MM.1S (cell line): Measurements from ENCODE around the gene CHCHD6.

Source experiments
- DNase-seq: peaks from one replicate; pipeline ENCODE4 v3.0.0-alpha.2; 2015
- H2AFZ ChIP-seq: fragments of 300-600 bp; sonication (generic); 2 replicates; pipeline ENCODE4 v1.6.0; 2016; ENCODE audit warnings: antibody characterized with exemption, low read length
- H3F3A ChIP-seq: fragments of 300-600 bp; sonication (generic); 2 replicates; pipeline ENCODE4 v1.6.1; 2016; ENCODE audit warnings: mild to moderate bottlenecking, antibody characterized with exemption, low read length, moderate library complexity, mixed read lengths; ENCODE audit not compliant: insufficient read depth
- H3K27ac ChIP-seq: fragments of 300-600 bp; sonication (generic); 2 replicates; pipeline ENCODE4 v1.5.1; 2016; ENCODE audit warnings: mild to moderate bottlenecking, low read length
- H3K27me3 ChIP-seq: fragments of 300-600 bp; sonication (generic); replicated peaks from 2 replicates; pipeline ENCODE4 v1.6.0; 2016; ENCODE audit warnings: low read length; ENCODE audit not compliant: insufficient read depth
- H3K36me3 ChIP-seq: fragments of 300-600 bp; sonication (generic); replicated peaks from 2 replicates; pipeline ENCODE4 v1.6.1; 2016; ENCODE audit warnings: mild to moderate bottlenecking, low read length, mixed read lengths; ENCODE audit not compliant: insufficient read depth
- H3K4me1 ChIP-seq: fragments of 300-600 bp; sonication (generic); 2 replicates; pipeline ENCODE4 v1.6.1; 2016; ENCODE audit warnings: low read length, mixed read lengths
- H3K4me2 ChIP-seq: fragments of 300-600 bp; sonication (generic); 2 replicates; pipeline ENCODE4 v1.6.0; 2016; ENCODE audit warnings: low read depth, low read length
- H3K4me3 ChIP-seq: fragments of 300-600 bp; sonication (generic); 2 replicates; pipeline ENCODE4 v1.5.1; 2016; ENCODE audit warnings: low read length, mixed read lengths
- H3K79me2 ChIP-seq: fragments of 300-600 bp; sonication (generic); 2 replicates; pipeline ENCODE4 v1.6.1; 2016; ENCODE audit warnings: mixed run types, low read length, mixed read lengths
- H3K9ac ChIP-seq: fragments of 300-600 bp; sonication (generic); 2 replicates; pipeline ENCODE4 v1.6.1; 2016; ENCODE audit warnings: low read length, mixed read lengths
- H3K9me2 ChIP-seq: fragments of 300-600 bp; sonication (generic); replicated peaks from 2 replicates; pipeline ENCODE4 v1.6.1; 2016; ENCODE audit warnings: mild to moderate bottlenecking, low read length, mixed read lengths; ENCODE audit not compliant: insufficient read depth
- H3K9me3 ChIP-seq: fragments of 300-600 bp; sonication (generic); replicated peaks from 2 replicates; pipeline ENCODE4 v1.6.1; 2016; ENCODE audit warnings: mild to moderate bottlenecking, low read length, mixed read lengths; ENCODE audit not compliant: insufficient read depth
- H4K20me1 ChIP-seq: fragments of 300-600 bp; sonication (generic); 2 replicates; pipeline ENCODE4 v1.6.1; 2016; ENCODE audit warnings: mild to moderate bottlenecking, low read length, moderate library complexity, mixed read lengths; ENCODE audit not compliant: insufficient read depth
- CTCF ChIP-seq: fragments of 300-600 bp; sonication (generic); IDR thresholded peaks from 2 replicates; pipeline ENCODE4 v1.5.1; 2016; ENCODE audit warnings: antibody characterized with exemption, low read length, mixed read lengths
- EZH2 ChIP-seq: fragments of 300-600 bp; sonication (generic); optimal IDR thresholded peaks from 2 replicates; pipeline ENCODE3; 2017; ENCODE audit warnings: low read depth, mild to moderate bottlenecking, antibody characterized with exemption, low read length, mixed read lengths
- EZH2phosphoT487 ChIP-seq: fragments of 300-600 bp; sonication (generic); IDR thresholded peaks from 2 replicates; pipeline ENCODE4 v1.6.1; 2018; ENCODE audit warnings: antibody characterized with exemption, low read length

CHCHD6 gene

GRCh38 chr3:126970101-126970500, 266.1 kb downstream of the CHCHD6 start:
- Histone ChIP-seq H3K9me2 (no peaks in the 10 kb centered on the region), H4K20me1 (no peaks in the 10 kb centered on the region), H3K9ac (no peak overlapping the region), H3K4me1 (no peaks in the 10 kb centered on the region), H2AFZ (no peak overlapping the region), H3K4me2 (no peak overlapping the region), H3K27me3 (no peaks in the 10 kb centered on the region), H3K79me2 (no peaks in the 10 kb centered on the region), H3K9me3 (no peaks in the 10 kb centered on the region), H3K36me3 (no peaks in the 10 kb centered on the region), H3K4me3 (no peak overlapping the region), H3K27ac (no peak overlapping the region), H3F3A (no peaks in the 10 kb centered on the region)
- DNase-seq, result no peak
- TF ChIP-seq EZH2phosphoT487, result no peak
- no peak for TF ChIP-seq CTCF
- no peak for TF ChIP-seq EZH2

- no peaks in the 10 kb centered on the region for H3K79me2 ChIP-seq
- DNase-seq, result no peak
- no peak overlapping the region for H3K4me2 ChIP-seq
- no peaks in the 10 kb centered on the region for H3K4me1 ChIP-seq
- no peak overlapping the region for H3K4me3 ChIP-seq
- H3K9me3 ChIP-seq, result no peaks in the 10 kb centered on the region
- no peak overlapping the region for H3K27ac ChIP-seq
- H3K36me3 ChIP-seq, result no peaks in the 10 kb centered on the region
- no peak for TF ChIP-seq EZH2phosphoT487
- TF ChIP-seq EZH2, result no peak
- no peak for TF ChIP-seq CTCF
- no peaks in the 10 kb centered on the region for H3K9me2 ChIP-seq
- no peaks in the 10 kb centered on the region for H4K20me1 ChIP-seq
- H2AFZ ChIP-seq, result no peak overlapping the region
- no peaks in the 10 kb centered on the region for H3K27me3 ChIP-seq
- no peak overlapping the region for H3K9ac ChIP-seq
- H3F3A ChIP-seq, result no peaks in the 10 kb centered on the region
These were observed 266.9 kb downstream of the CHCHD6 start for GRCh38 chr3:126970921-126971320.

GRCh38 chr3:126971891-126972351, 267.9 kb downstream of the CHCHD6 start:
- H3K4me2 ChIP-seq, result no peak overlapping the region
- TF ChIP-seq EZH2phosphoT487 (no peak), EZH2 (no peak), CTCF (no peak)
- H3K27ac ChIP-seq, result no peak overlapping the region
- no peak overlapping the region for H3K9ac ChIP-seq
- DNase-seq, result no peak
- H3K4me1 ChIP-seq, result no peaks in the 10 kb centered on the region
- H4K20me1 ChIP-seq, result no peaks in the 10 kb centered on the region
- no peaks in the 10 kb centered on the region for H3K27me3 ChIP-seq
- no peaks in the 10 kb centered on the region for H3K9me3 ChIP-seq
- H3K36me3 ChIP-seq, result no peaks in the 10 kb centered on the region
- no peaks in the 10 kb centered on the region for H3K9me2 ChIP-seq
- no peak overlapping the region for H3K4me3 ChIP-seq
- no peak overlapping the region for H2AFZ ChIP-seq
- H3K79me2 ChIP-seq, result no peaks in the 10 kb centered on the region
- no peaks in the 10 kb centered on the region for H3F3A ChIP-seq
